ENCODE data around the gene CLPTM1. TPM values are rescaled to one million over a fixed set of nuclear protein-coding genes. Genes with fewer than 3 reads are reported as not detected.

CLPTM1 gene
- total and polyA plus RNA-seq, 9 of the 15 experiments (the other 6 are each of a cell fraction or from before 2014, with no cell fraction given) = 0.37 to 96.0 (median 27.5) TPM

DNA sequence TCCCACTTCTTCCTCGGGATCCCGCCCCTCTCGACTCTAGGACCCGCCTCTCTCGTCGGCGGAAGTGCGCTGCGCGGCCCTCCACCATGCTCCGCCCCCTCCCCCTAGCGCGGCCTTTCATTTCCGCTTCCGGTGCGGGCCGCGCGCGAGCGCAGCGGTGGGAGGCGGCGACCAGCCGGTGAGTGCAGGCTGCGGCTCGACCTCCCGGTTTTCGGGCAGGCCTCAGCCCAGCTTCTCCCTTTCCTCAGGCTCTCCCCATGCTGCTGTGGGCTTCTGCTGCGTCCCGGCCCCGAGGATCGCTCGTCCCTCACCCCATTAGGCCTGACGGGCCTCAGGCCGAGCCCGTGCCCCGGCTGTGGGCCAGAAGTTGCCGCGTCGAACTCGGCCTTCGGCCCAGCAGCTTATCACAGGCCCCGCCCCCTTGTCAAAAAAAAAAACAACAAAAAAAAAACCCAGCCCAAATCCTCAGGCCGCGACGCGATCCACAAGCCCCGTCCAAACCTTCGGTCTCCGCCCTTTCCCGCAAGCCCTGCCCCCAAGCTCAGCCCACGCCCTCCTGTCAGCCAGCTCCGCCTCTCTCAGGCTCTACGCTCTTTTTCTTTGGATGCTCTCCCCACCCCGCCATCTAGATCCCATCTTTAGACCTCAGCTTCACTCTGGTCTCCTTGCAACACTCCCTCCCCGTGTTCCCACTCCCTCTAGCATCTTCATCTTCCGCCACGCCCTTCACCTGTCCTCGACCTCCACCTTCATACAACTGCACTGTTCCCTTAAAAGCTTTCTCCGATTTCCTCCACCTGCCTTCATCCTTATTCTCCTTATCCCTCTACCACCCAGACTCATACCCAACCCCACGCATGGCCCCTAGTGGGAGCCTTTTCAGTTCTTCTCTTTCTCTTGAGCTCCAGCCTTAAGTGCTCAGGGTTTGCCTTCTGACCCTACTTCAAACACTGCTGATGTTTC lies 84.0 kb downstream of the CLPTM1 start, which contains the start of gene CLASRP (continued):
- TF ChIP-seq CREB3 (tag; conservative IDR thresholded peaks at IDR 0.05; ENCODE audit: low read depth) (no peak), ZBTB17 (CRISPR knock-in tag; IDR thresholded peaks at IDR 0.05) (no peak), DNMT1 (IDR thresholded peaks at IDR 0.05) (no peak), ZNF609 (CRISPR knock-in tag; IDR thresholded peaks at IDR 0.05; ENCODE audit: borderline replicate concordance) (no peak), CEBPZ (IDR thresholded peaks at IDR 0.05; ENCODE audit: borderline replicate concordance, low read depth, low read length) (no peak), ATF4 (CRISPR knock-in tag; IDR thresholded peaks at IDR 0.05) (no peak), MAFF (IDR thresholded peaks at IDR 0.05; ENCODE audit: low read length) (no peak)
- TF ChIP-seq, protein P1, sequence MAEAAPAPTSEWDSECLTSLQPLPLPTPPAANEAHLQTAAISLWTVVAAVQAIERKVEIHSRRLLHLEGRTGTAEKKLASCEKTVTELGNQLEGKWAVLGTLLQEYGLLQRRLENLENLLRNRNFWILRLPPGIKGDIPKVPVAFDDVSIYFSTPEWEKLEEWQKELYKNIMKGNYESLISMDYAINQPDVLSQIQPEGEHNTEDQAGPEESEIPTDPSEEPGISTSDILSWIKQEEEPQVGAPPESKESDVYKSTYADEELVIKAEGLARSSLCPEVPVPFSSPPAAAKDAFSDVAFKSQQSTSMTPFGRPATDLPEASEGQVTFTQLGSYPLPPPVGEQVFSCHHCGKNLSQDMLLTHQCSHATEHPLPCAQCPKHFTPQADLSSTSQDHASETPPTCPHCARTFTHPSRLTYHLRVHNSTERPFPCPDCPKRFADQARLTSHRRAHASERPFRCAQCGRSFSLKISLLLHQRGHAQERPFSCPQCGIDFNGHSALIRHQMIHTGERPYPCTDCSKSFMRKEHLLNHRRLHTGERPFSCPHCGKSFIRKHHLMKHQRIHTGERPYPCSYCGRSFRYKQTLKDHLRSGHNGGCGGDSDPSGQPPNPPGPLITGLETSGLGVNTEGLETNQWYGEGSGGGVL (CRISPR knock-in tag; IDR thresholded peaks at IDR 0.05) = no peak
- TF ChIP-seq, protein P2, sequence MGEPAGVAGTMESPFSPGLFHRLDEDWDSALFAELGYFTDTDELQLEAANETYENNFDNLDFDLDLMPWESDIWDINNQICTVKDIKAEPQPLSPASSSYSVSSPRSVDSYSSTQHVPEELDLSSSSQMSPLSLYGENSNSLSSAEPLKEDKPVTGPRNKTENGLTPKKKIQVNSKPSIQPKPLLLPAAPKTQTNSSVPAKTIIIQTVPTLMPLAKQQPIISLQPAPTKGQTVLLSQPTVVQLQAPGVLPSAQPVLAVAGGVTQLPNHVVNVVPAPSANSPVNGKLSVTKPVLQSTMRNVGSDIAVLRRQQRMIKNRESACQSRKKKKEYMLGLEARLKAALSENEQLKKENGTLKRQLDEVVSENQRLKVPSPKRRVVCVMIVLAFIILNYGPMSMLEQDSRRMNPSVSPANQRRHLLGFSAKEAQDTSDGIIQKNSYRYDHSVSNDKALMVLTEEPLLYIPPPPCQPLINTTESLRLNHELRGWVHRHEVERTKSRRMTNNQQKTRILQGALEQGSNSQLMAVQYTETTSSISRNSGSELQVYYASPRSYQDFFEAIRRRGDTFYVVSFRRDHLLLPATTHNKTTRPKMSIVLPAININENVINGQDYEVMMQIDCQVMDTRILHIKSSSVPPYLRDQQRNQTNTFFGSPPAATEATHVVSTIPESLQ (CRISPR knock-in tag; IDR thresholded peaks at IDR 0.05) = peak; percentile 43; the same call in 1 of the 2 replicates

Measured in K562 (cell line).